Activated CD8-positive, alpha-beta T cell treated with anti-CD3 and anti-CD28 coated beads for 36 hours (primary cell): Measurements from ENCODE around the gene LUC7L3. TPM values are rescaled to one million over a fixed set of nuclear protein-coding genes. Genes with fewer than 3 reads are reported as not detected.

ENCODE experiments used
- ATAC-seq: fragments of 200-7000 bp; cut with Tn5 transposase; one replicate; pipeline ENCODE4 v1.10.0; 2021; ENCODE audit warnings: mild to moderate bottlenecking, moderate library complexity
- CTCF ChIA-PET: fragments of 350-600 bp; sonication (Branson Sonifier 250); formaldehyde crosslinking; loops from one replicate; lab custom pipeline; 2021; ENCODE audit warnings: antibody characterized with exemption; lab: Charles Lee
- POLR2A ChIA-PET: fragments of 350-600 bp; sonication (Branson Sonifier 250); formaldehyde crosslinking; loops from one replicate; lab custom pipeline; 2021; ENCODE audit warnings: antibody characterized with exemption; lab: Charles Lee
- DNase-seq: peaks from one replicate; pipeline ENCODE4 v3.0.0-alpha.2; 2020
- H3K27ac Mint-ChIP-seq: one replicate; pipeline ENCODE4 v1.8.0; 2021; ENCODE audit warnings: mild to moderate bottlenecking, mixed read lengths
- H3K27me3 Mint-ChIP-seq: one replicate; pipeline ENCODE4 v1.8.0; 2021; ENCODE audit warnings: mixed read lengths
- H3K36me3 Mint-ChIP-seq: one replicate; pipeline ENCODE4 v1.8.0; 2021; ENCODE audit warnings: low read depth, mixed read lengths
- H3K4me1 Mint-ChIP-seq: one replicate; pipeline ENCODE4 v1.8.0; 2021; ENCODE audit warnings: low read depth, mixed read lengths
- H3K4me3 Mint-ChIP-seq: one replicate; pipeline ENCODE4 v1.8.0; 2021; ENCODE audit warnings: mild to moderate bottlenecking, moderate library complexity, mixed read lengths
- H3K9me3 Mint-ChIP-seq: one replicate; pipeline ENCODE4 v1.8.0; 2021; ENCODE audit warnings: mixed read lengths
- intact Hi-C: fragments of 100-400 bp; cut with micrococcal nuclease; formaldehyde crosslinking; loops from one replicate; pipeline ENCODE4 v1.10.0; 2022
- total RNA-seq, 2 experiments: library from RNA; stranded (reverse); gene quantifications; one replicate each; pipeline ENCODE4 v1.2.3, GENCODE V29; 2021
- TF ChIP-seq, protein P1 (sequence below): fragments of 200-600 bp; IDR thresholded peaks from one replicate; pipeline ENCODE4 v1.8.0; 2022; ENCODE audit warnings: antibody characterized with exemption, mild to moderate bottlenecking

LUC7L3 gene
- total RNA-seq, 2 experiments from 2014 or later, result 148 to 160 TPM

DNA sequence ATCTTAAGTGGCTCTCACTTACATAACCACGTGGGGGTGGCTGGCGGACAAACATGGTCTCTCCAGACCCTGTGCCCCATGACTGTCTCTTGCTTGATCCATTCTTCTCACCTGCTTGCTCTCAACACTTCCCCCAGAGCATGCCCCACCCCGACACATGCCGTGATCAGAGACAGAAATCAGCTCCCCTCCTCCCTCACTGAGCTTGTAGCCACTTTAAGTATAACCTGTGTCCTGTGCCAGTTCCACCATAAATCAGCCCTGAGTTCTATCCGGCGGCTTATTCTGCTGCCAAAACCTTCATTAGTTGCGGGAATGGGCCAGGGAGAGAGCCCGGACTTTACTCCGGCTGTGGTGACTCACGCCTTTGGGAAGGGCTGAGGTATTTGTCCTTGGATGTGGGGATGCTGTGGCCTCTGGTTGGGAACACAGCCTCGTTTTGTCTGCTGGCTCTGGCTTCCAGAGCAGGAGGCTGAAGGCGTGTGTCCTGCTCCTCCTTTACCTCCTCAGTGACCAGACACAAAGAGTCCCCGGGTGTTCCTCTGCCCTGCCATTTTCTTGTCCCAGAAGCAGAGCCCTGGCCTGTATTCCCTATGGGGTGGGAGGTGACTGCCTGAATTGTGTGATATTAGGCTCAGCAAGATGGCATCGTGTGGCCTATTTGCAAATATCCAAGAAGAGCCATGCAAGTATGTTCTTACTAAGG is 32.8 kb upstream of the LUC7L3 start:
- DNase-seq (no peak), ATAC-seq (no peak)
- intact Hi-C loops, result no loop called here
- Mint-ChIP-seq H3K27ac (no peak overlapping the region), H3K27me3 (no peaks in the 10 kb centered on the region), H3K4me1 (no peaks in the 10 kb centered on the region), H3K36me3 (no peaks in the 10 kb centered on the region), H3K9me3 (no peaks in the 10 kb centered on the region), H3K4me3 (no peak overlapping the region)
- ChIA-PET POLR2A (no interaction called here), CTCF (no interaction called here)
- TF ChIP-seq, protein P1, sequence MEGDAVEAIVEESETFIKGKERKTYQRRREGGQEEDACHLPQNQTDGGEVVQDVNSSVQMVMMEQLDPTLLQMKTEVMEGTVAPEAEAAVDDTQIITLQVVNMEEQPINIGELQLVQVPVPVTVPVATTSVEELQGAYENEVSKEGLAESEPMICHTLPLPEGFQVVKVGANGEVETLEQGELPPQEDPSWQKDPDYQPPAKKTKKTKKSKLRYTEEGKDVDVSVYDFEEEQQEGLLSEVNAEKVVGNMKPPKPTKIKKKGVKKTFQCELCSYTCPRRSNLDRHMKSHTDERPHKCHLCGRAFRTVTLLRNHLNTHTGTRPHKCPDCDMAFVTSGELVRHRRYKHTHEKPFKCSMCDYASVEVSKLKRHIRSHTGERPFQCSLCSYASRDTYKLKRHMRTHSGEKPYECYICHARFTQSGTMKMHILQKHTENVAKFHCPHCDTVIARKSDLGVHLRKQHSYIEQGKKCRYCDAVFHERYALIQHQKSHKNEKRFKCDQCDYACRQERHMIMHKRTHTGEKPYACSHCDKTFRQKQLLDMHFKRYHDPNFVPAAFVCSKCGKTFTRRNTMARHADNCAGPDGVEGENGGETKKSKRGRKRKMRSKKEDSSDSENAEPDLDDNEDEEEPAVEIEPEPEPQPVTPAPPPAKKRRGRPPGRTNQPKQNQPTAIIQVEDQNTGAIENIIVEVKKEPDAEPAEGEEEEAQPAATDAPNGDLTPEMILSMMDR, result no peak

DNA sequence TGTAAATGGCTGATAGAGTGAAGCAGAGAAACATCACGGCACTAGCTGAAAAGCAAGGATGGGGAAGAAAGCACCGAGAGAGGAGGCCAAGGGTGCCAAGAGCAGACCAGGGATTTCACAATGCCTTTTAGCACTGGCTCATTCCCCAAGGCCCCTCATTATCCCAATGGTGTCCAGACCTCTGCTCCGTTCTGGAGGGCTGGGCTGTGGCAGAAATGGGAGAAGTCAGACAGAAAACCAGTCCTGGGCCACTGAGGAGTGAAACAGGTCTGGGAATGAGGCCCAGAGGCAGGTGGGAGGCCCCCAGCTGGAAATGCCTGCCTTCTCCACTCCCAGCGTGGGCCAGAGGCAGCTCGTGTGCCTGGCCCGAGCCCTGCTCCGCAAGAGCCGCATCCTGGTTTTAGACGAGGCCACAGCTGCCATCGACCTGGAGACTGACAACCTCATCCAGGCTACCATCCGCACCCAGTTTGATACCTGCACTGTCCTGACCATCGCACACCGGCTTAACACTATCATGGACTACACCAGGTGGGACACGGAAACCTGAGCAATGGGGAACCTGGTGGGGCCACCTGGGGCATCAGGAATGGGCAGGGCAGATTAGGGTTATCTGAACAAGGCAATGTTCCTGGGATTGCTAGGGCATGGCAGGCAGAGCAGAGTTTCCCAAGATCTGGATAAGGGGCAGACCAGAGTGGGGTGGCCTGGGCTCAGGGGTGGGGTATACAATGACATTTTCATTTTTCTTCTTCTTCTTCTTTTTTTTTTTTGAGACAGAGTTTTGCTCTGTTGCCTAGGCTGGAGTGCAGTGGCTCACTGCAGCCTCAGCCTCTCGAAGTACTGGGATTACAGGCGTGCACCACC is 32.0 kb upstream of the LUC7L3 start:
- H3K27me3 Mint-ChIP-seq, result no peaks in the 10 kb centered on the region
- intact Hi-C loops, result no loop called here
- no peak for DNase-seq
- TF ChIP-seq, protein P1, result no peak
- no peak for ATAC-seq
- no peaks in the 10 kb centered on the region for H3K36me3 Mint-ChIP-seq
- no peak overlapping the region for H3K4me3 Mint-ChIP-seq
- ChIA-PET CTCF (no interaction called here), POLR2A (no interaction called here)
- H3K27ac Mint-ChIP-seq, result no peak overlapping the region
- H3K9me3 Mint-ChIP-seq, result no peaks in the 10 kb centered on the region
- H3K4me1 Mint-ChIP-seq, result no peaks in the 10 kb centered on the region

DNA sequence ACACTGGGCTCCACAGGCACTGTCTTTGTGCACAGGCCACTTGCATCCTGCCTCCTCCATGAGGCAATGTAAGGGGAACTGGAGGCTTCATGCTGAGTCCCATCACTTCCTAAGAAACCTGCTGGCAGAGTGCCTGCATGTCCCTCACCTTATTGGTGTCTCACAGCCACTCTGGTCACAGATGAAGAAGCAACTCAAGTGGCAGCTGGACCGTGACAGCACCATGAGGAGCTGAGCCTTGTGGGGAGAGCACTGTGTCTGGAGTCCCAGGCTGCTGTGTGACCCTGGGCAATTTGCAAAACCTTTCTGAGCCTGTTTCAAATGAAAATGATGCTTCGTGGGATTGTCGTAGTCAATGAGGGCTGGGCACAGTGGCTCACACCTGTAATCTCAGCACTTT is 31.2 kb upstream of the LUC7L3 start:
- Mint-ChIP-seq H3K4me1 (no peaks in the 10 kb centered on the region), H3K27ac (no peak overlapping the region), H3K27me3 (no peaks in the 10 kb centered on the region), H3K36me3 (peaks cover 3% of the 10 kb centered on the region), H3K4me3 (no peak overlapping the region), H3K9me3 (no peaks in the 10 kb centered on the region)
- no peak for DNase-seq
- TF ChIP-seq, protein P1, result no peak
- intact Hi-C loops, result no loop called here
- ChIA-PET POLR2A (no interaction called here), CTCF (no interaction called here)
- no peak for ATAC-seq

DNA sequence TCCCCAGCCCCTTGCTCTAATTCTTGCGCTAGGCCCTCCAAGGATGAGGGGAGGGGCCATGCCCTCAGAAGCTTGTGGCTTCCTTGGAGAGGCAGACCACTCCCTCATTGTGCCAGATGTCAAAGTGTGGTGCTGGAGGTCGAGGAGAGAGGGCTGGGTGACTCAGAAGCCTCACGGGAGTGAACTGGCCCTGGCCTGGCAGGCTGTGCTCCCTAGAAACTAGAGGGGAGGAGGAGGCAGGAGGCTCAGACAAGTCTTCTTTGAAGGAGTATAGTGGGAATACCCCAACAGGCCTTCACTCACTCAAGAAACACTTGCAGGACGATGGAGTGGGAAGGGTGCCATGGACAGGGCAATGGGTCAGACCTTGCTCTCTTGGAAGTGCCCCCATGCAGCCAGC is 30.2 kb upstream of the LUC7L3 start:
- H3K36me3 Mint-ChIP-seq, result peaks cover 5% of the 10 kb centered on the region
- H3K4me3 Mint-ChIP-seq, result no peak overlapping the region
- DNase-seq, result no peak
- POLR2A ChIA-PET, result no interaction called here
- no peaks in the 10 kb centered on the region for H3K27me3 Mint-ChIP-seq
- no peak for ATAC-seq
- TF ChIP-seq, protein P1, result no peak
- CTCF ChIA-PET, result no interaction called here
- no peaks in the 10 kb centered on the region for H3K9me3 Mint-ChIP-seq
- no peaks in the 10 kb centered on the region for H3K4me1 Mint-ChIP-seq
- no peak overlapping the region for H3K27ac Mint-ChIP-seq
- intact Hi-C loops, result no loop called here
